NCI-H128 (cell line): ENCODE results near the gene ATP5PO.

ENCODE experiments used
- DNase-seq: peaks from one replicate; lab custom pipeline; 2025; ENCODE audit not compliant: unreplicated experiment; lab: John Stamatoyannopoulos, UW

Gene ATP5PO

GRCh38 chr21:33901412-33902288, 14.0 kb downstream of the ATP5PO start:
- DNase-seq, result peak; percentile 24

GRCh38 chr21:33899199-33899598, 16.4 kb downstream of the ATP5PO start:
- no peak for DNase-seq

- no peak for DNase-seq
These were observed 17.0 kb downstream of the ATP5PO start for GRCh38 chr21:33898586-33898985.

- no peak for DNase-seq
These were observed 17.9 kb downstream of the ATP5PO start for GRCh38 chr21:33897739-33898138.

GRCh38 chr21:33897098-33897497, 18.5 kb downstream of the ATP5PO start:
- no peak for DNase-seq

GRCh38 chr21:33896691-33897090, 18.9 kb downstream of the ATP5PO start:
- DNase-seq, result no peak

- DNase-seq, result no peak
These were observed 20.2 kb downstream of the ATP5PO start for GRCh38 chr21:33895356-33895755.

- peak; percentile 85 for DNase-seq
These were observed 20.8 kb downstream of the ATP5PO start for GRCh38 chr21:33894736-33895288.

- DNase-seq, result no peak
These were observed 21.7 kb downstream of the ATP5PO start for GRCh38 chr21:33893917-33894316.

- no peak for DNase-seq
These were observed 22.8 kb downstream of the ATP5PO start for GRCh38 chr21:33892853-33893252.

- DNase-seq, result no peak
These were observed 25.4 kb downstream of the ATP5PO start for GRCh38 chr21:33890187-33890586.

GRCh38 chr21:33886321-33886720, 29.3 kb downstream of the ATP5PO start:
- DNase-seq, result no peak

GRCh38 chr21:33885172-33885514, 30.5 kb downstream of the ATP5PO start:
- DNase-seq, result no peak

- DNase-seq, result no peak
These were observed 31.0 kb downstream of the ATP5PO start for GRCh38 chr21:33884376-33885171.

GRCh38 chr21:33883118-33883517, 32.5 kb downstream of the ATP5PO start:
- DNase-seq, result no peak

- no peak for DNase-seq
These were observed 33.7 kb downstream of the ATP5PO start for GRCh38 chr21:33881689-33882440.

- DNase-seq, result no peak
These were observed 35.0 kb downstream of the ATP5PO start for GRCh38 chr21:33880626-33881025.

GRCh38 chr21:33878824-33879223, 36.8 kb downstream of the ATP5PO start:
- no peak for DNase-seq

- no peak for DNase-seq
These were observed 40.4 kb downstream of the ATP5PO start for GRCh38 chr21:33875026-33875695.

GRCh38 chr21:33874161-33874560, 41.4 kb downstream of the ATP5PO start:
- no peak for DNase-seq
